DND-41 (cell line): ENCODE data around the gene UHRF2.

Experiments used
- CTCF ChIP-seq: IDR thresholded peaks from 2 replicates; pipeline ENCODE4 v1.5.1; 2012; ENCODE audit warnings: borderline replicate concordance, low read length, moderate library complexity, mild to moderate bottlenecking; ENCODE audit not compliant: poor library complexity, severe bottlenecking; ENCODE audit errors: extremely low read depth
- EZH2 ChIP-seq: IDR thresholded peaks from 3 replicates; pipeline ENCODE4 v1.6.1; 2012; ENCODE audit warnings: borderline replicate concordance, low read depth, mild to moderate bottlenecking, moderate library complexity, low read length, inconsistent platforms; ENCODE audit not compliant: severe bottlenecking

- TF ChIP-seq EZH2 (no peak), CTCF (no peak)
These were observed 30.7 kb downstream of the UHRF2 start for GRCh38 chr9:6443661-6444060.
